Osteoblast (primary cell): Measurements from ENCODE around the gene NIPBL. TPM values are rescaled to one million over a fixed set of nuclear protein-coding genes. Genes with fewer than 3 reads are reported as not detected.

Experiments
- DNase-seq: peaks from one replicate; pipeline ENCODE4 v3.0.0; 2011; ENCODE audit warnings: low spot score, mixed read lengths; ENCODE audit not compliant: insufficient read length; ENCODE audit errors: missing footprints
- H2AFZ ChIP-seq: 2 replicates; pipeline ENCODE4 v1.6.0; 2011; ENCODE audit warnings: mild to moderate bottlenecking, low read length
- H3K27ac ChIP-seq: 2 replicates; pipeline ENCODE4 v1.5.1; 2011; ENCODE audit warnings: mild to moderate bottlenecking, low read depth, low read length, moderate library complexity
- H3K27me3 ChIP-seq: 2 replicates; pipeline ENCODE4 v1.6.0; 2012; ENCODE audit warnings: mild to moderate bottlenecking, control low read depth, inconsistent platforms, low read length, moderate library complexity; ENCODE audit not compliant: insufficient read depth
- H3K36me3 ChIP-seq: 2 replicates; pipeline ENCODE4 v1.5.1; 2011; ENCODE audit warnings: mild to moderate bottlenecking, low read length, control low read depth, moderate library complexity; ENCODE audit not compliant: insufficient read depth
- H3K4me1 ChIP-seq: 2 replicates; pipeline ENCODE4 v1.5.1; 2011; ENCODE audit warnings: mild to moderate bottlenecking, low read length, control low read depth, moderate library complexity; ENCODE audit not compliant: insufficient read depth
- H3K4me2 ChIP-seq: 2 replicates; pipeline ENCODE4 v1.6.0; 2011; ENCODE audit warnings: mild to moderate bottlenecking, low read length; ENCODE audit not compliant: insufficient read depth
- H3K4me3 ChIP-seq: fragments of 200-600 bp; sonication (generic); 3 replicates; pipeline ENCODE4 v1.5.1; 2012; ENCODE audit warnings: mild to moderate bottlenecking, low read length, inconsistent platforms; ENCODE audit not compliant: insufficient read depth
- H3K79me2 ChIP-seq: 2 replicates; pipeline ENCODE4 v1.6.0; 2012; ENCODE audit warnings: mild to moderate bottlenecking, low read length, control low read depth, inconsistent platforms; ENCODE audit not compliant: insufficient read depth
- H3K9me3 ChIP-seq: 2 replicates; pipeline ENCODE4 v1.5.1; 2011; ENCODE audit warnings: low read depth, low read length, control low read depth
- H4K20me1 ChIP-seq: 2 replicates; pipeline ENCODE4 v1.6.0; 2012; ENCODE audit warnings: mild to moderate bottlenecking, low read length, control low read depth; ENCODE audit not compliant: insufficient read depth
- CTCF ChIP-seq: IDR thresholded peaks from 2 replicates; pipeline ENCODE4 v1.5.1; 2011; ENCODE audit warnings: mild to moderate bottlenecking, low read depth, low read length, moderate library complexity; ENCODE audit errors: extremely low read depth
- total RNA-seq: library from RNA; depleted of rRNA; stranded (reverse); fragments of >200 nt; gene quantifications from 2 replicates; pipeline ENCODE4 v1.2.3, GENCODE V29; 2012

Gene NIPBL
- total RNA-seq, 1 donor, result 22.8 TPM

- Histone ChIP-seq H3K27ac (no peak overlapping the region), H3K9me3 (no peaks in the 10 kb centered on the region), H4K20me1 (peaks cover 81% of the 10 kb centered on the region), H3K79me2 (peaks cover 100% of the 10 kb centered on the region), H3K4me1 (peaks cover 11% of the 10 kb centered on the region), H2AFZ (no peak overlapping the region), H3K27me3 (no peaks in the 10 kb centered on the region), H3K4me2 (no peak overlapping the region), H3K4me3 (no peak overlapping the region), H3K36me3 (no peaks in the 10 kb centered on the region)
- TF ChIP-seq CTCF, result no peak
- DNase-seq, result peak; percentile 38
Measured at GRCh38 chr5:36883894-36884462, 7.4 kb downstream of the NIPBL start.

GRCh38 chr5:36885149-36885548, 8.6 kb downstream of the NIPBL start:
- Histone ChIP-seq H3K4me1 (peaks cover 4% of the 10 kb centered on the region), H3K27me3 (no peaks in the 10 kb centered on the region), H3K27ac (no peak overlapping the region), H2AFZ (no peak overlapping the region), H3K36me3 (no peaks in the 10 kb centered on the region), H3K79me2 (peaks cover 99% of the 10 kb centered on the region), H4K20me1 (peaks cover 78% of the 10 kb centered on the region), H3K9me3 (no peaks in the 10 kb centered on the region), H3K4me3 (no peak overlapping the region), H3K4me2 (no peak overlapping the region)
- TF ChIP-seq CTCF, result no peak
- no peak for DNase-seq

GRCh38 chr5:36885566-36886485, 9.3 kb downstream of the NIPBL start:
- peaks cover 74% of the 10 kb centered on the region for H4K20me1 ChIP-seq
- H2AFZ ChIP-seq, result no peak overlapping the region
- DNase-seq, result no peak
- no peaks in the 10 kb centered on the region for H3K9me3 ChIP-seq
- no peaks in the 10 kb centered on the region for H3K36me3 ChIP-seq
- H3K79me2 ChIP-seq, result peaks cover 99% of the 10 kb centered on the region
- H3K4me3 ChIP-seq, result no peak overlapping the region
- TF ChIP-seq CTCF, result no peak
- H3K27me3 ChIP-seq, result no peaks in the 10 kb centered on the region
- no peak overlapping the region for H3K27ac ChIP-seq
- no peak overlapping the region for H3K4me2 ChIP-seq
- H3K4me1 ChIP-seq, result no peaks in the 10 kb centered on the region

- H2AFZ ChIP-seq, result no peak overlapping the region
- DNase-seq, result no peak
- H3K9me3 ChIP-seq, result no peaks in the 10 kb centered on the region
- H3K4me2 ChIP-seq, result no peak overlapping the region
- H3K4me1 ChIP-seq, result no peaks in the 10 kb centered on the region
- no peaks in the 10 kb centered on the region for H3K36me3 ChIP-seq
- no peak for TF ChIP-seq CTCF
- H3K4me3 ChIP-seq, result no peak overlapping the region
- no peaks in the 10 kb centered on the region for H3K27me3 ChIP-seq
- no peak overlapping the region for H3K27ac ChIP-seq
- peaks cover 68% of the 10 kb centered on the region for H4K20me1 ChIP-seq
- H3K79me2 ChIP-seq, result peaks cover 99% of the 10 kb centered on the region
Measured at GRCh38 chr5:36886791-36887190, 10.2 kb downstream of the NIPBL start.
